DLD1 (cell line): ENCODE measurements around the gene MYO18A.
"Not testable (repeated sequence)": the region's sequence is repeated elsewhere in the genome, so short reads cannot be mapped to it uniquely, and the experiment has no call there.

ENCODE experiments used
- in situ Hi-C: cut with HindIII; loops from 2 replicates; pipeline ENCODE4 v1.10.0; 2017; ENCODE audit warnings: low sequenced_read_pairs

MYO18A gene

GRCh38 chr17:29196769-29197515 is 16.7 kb upstream of the MYO18A start:
- in situ Hi-C loops = no loop called here

GRCh38 chr17:29195465-29196081 is 15.4 kb upstream of the MYO18A start:
- in situ Hi-C loops = no loop called here

- in situ Hi-C loops = no loop called here
Measured at GRCh38 chr17:29194669-29195068, 14.5 kb upstream of the MYO18A start.

- in situ Hi-C loops = no loop called here
Measured at GRCh38 chr17:29193146-29193545, 12.9 kb upstream of the MYO18A start.

GRCh38 chr17:29190592-29191207 is 10.5 kb upstream of the MYO18A start:
- in situ Hi-C loops = no loop called here

- in situ Hi-C loops = no loop called here
Measured at GRCh38 chr17:29190039-29190438, 9.8 kb upstream of the MYO18A start.

GRCh38 chr17:29189355-29189754 is 9.2 kb upstream of the MYO18A start:
- in situ Hi-C loops = no loop called here

GRCh38 chr17:29181226-29181625 is 1.0 kb upstream of the MYO18A start:
- in situ Hi-C loops = no loop called here

- in situ Hi-C loops = no loop called here
Measured at GRCh38 chr17:29180788-29181160, 576 bp upstream of the MYO18A start.

- in situ Hi-C loops = no loop called here
Measured at GRCh38 chr17:29179232-29180033, 765 bp downstream of the MYO18A start.

GRCh38 chr17:29178750-29179231 is 1.4 kb downstream of the MYO18A start:
- in situ Hi-C loops = no loop called here

- in situ Hi-C loops = no loop called here
Measured at GRCh38 chr17:29177871-29178749, 2.1 kb downstream of the MYO18A start.

- in situ Hi-C loops = no loop called here
Measured at GRCh38 chr17:29177541-29177870, 2.7 kb downstream of the MYO18A start.

GRCh38 chr17:29176558-29177351 is 3.4 kb downstream of the MYO18A start:
- in situ Hi-C loops = no loop called here

GRCh38 chr17:29175349-29175748 is 4.8 kb downstream of the MYO18A start:
- in situ Hi-C loops = no loop called here

- in situ Hi-C loops = no loop called here
Measured at GRCh38 chr17:29172589-29172988, 7.6 kb downstream of the MYO18A start.

GRCh38 chr17:29170682-29171081 is 9.5 kb downstream of the MYO18A start:
- in situ Hi-C loops = no loop called here

GRCh38 chr17:29169806-29170591 is 10.2 kb downstream of the MYO18A start:
- in situ Hi-C loops = no loop called here

- in situ Hi-C loops = not testable (repeated sequence)
Measured at GRCh38 chr17:29168759-29169126, 11.5 kb downstream of the MYO18A start.
